HG03066 (cell line): Measurements from ENCODE around the gene CRACR2B.
A peak's percentile ranks its signal among the peaks of the same experiment; 100 is the strongest.

Experiments used
- ATAC-seq: cut with Tn5 transposase; IDR thresholded peaks from one replicate; pipeline ENCODE4 v1.9.1; 2021; ENCODE audit warnings: low read depth; ENCODE audit not compliant: unreplicated experiment

Gene CRACR2B

DNA sequence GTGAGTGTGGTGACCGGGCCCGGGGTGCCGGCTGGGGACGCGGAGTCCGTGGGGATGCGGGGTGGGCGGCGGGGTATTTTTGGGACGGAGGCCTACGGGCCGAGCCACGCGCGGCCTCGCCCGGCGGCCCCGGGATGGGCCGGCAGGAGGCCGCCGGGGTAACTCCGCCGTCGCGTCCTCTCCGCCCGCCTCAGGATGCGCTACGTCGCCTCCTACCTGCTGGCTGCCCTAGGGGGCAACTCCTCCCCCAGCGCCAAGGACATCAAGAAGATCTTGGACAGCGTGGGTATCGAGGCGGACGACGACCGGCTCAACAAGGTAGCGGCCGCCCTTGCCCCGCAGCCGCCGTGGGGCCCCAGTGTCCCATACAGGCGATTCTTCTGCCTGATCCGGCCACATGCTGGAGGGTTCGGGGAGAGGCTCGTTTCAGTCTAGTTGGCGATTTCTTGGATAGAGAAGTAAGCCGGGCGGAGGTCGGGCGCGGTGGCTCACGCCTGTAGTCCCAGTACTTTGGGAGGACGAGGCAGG lies 17.6 kb upstream of the CRACR2B start:
- no peak for ATAC-seq

DNA sequence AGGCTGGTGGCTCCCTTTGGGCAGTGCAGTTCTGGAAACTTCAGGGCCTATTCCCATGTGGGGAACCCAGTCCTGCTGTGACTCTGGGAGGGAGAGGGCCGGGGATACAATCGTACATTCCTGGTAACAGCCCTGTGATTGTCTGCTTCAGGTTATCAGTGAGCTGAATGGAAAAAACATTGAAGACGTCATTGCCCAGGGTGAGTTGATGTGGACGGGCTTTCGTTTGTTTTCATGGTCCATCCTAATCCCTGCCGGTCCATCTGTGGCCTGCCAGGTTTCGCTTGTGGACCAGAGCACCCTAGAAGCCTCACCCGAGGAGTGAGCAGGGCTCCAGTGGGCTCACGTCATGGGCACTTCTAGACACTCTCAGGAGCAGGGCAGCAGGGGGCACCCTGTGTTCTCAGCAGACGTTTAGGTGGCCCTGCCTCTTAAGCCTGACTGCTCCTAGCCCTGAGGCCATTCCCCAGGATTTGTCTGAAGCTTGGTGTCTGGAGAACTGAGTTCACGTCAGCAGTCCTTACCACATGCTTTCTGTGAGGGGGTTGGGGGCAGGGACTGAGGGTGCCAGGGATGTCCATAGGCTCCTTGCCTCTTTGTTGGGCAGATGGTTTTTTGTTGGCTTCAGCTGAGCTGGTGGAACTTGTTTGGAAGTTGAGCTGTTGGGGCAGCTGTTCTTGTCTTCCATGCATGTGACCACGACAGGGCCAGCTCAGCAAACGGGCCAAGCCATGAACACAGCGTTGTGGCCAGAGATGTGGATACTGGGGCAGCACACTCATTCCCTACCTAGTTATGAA lies 16.1 kb upstream of the CRACR2B start:
- no peak for ATAC-seq

DNA sequence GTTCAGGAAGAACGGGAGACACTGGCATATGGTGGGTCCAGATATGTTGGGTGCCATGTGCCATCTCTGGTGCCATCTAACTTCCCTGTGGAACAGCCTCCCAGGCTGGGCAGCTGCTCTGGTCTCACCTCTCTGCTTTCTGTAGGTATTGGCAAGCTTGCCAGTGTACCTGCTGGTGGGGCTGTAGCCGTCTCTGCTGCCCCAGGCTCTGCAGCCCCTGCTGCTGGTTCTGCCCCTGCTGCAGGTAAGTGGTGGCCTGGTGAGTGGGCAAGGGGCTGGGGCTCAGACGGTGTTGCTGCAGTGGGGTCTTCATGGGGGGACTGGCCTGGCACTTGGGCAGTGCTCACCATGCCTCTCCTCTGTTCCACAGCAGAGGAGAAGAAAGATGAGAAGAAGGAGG lies 15.3 kb upstream of the CRACR2B start:
- no peak for ATAC-seq

DNA sequence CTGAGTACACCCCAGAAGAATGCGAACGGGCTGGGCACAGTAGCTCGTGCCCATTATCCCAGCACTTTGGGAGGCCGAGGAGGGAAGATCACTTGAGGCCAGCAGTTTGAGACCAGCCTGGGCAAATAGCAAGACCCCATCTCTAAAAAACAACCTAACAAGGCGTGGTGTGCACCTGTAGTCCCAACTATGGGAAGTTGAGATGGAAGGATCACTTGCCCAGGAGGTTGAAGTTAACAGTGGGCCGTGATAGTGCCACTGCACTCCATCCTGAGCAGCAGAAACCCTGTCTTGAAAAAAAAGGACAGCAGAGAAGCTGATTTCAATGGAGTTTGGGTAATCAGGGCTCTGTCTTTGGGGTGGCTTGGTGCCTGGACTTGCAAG lies 14.7 kb upstream of the CRACR2B start:
- no peak for ATAC-seq

DNA sequence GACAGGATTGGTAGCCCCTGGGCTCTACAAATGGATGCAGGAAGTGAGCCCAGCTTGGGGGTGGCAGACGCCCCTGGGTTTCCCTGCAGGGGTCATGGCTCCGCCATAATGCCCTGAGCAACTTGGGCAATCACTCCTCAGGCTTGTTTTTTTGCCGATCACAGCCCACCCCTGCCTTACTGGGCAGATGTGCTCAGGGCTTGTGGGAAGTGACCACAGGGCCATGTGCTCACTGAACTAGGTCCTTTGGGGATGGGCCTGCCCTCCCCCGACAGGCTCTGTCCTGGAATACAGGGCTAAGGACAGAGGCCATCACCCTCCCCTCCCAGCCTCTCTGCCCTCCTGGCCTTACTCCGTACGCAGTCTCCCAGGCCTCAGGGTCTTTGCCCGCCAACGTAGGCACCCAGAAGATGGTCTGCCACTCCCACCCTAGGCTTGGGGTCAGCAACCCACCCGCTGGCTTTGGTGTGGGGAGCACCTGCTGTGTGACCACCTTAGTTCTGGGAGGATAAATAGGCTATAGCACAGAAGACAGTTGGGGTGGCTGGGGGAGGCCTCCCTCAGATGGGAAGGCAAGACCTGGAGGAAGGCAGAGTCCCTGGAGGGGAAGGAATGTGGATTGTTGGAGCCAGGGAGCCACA lies 14.1 kb upstream of the CRACR2B start:
- ATAC-seq = no peak

DNA sequence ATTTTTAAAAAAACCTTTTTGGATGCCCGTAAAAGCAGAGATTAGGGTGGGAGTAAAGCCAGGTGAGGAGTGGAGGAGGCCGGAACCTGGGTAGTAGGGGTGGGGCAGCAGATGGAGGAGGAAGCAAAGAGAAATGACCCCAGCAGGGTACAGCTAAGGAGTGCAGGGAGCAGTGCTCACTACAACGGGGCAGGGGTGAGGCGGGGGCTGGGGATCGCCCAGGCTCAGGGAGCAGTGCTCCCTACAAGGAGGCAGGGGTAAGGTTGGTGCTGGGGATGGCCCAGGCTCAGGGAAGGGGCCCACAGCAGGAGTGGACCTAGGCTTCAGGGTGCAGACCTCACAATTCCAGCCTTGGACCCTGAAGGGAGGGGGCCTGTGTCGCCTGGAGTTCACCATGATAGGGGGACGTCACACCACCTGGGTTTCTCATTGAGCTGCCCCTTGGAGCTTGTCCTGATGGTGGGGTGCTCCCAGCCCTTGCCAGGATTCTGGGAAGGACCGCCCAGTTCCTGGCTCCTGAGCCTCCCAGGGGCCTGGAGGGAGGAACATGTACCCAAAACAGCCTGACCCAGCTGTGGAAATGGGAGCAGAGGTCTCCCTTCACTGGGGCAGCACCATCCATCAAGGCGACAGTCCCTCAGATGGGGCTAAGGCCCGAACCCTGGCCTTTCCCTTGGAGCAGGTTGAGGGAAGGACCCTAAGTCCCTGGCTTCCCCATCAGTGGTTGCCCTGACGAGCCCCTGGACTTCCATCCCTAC lies 11.9 kb upstream of the CRACR2B start:
- no peak for ATAC-seq

DNA sequence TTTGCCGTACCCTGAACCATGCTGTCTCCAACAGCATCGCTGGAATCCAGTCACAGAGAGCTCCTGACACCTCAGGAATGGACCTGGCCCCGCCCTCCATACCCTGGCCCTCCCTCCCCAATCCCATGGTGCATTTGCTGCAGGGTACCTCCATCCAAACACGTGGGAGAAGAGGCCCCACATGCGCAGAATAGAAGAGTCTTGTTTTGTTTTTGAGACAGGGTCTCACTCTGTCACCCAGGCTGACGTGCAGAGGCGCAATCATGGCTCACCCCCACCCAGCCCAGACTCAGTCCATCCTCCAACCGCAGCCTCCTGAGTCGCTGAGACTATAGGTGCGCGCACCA lies 11.3 kb upstream of the CRACR2B start:
- no peak for ATAC-seq

DNA sequence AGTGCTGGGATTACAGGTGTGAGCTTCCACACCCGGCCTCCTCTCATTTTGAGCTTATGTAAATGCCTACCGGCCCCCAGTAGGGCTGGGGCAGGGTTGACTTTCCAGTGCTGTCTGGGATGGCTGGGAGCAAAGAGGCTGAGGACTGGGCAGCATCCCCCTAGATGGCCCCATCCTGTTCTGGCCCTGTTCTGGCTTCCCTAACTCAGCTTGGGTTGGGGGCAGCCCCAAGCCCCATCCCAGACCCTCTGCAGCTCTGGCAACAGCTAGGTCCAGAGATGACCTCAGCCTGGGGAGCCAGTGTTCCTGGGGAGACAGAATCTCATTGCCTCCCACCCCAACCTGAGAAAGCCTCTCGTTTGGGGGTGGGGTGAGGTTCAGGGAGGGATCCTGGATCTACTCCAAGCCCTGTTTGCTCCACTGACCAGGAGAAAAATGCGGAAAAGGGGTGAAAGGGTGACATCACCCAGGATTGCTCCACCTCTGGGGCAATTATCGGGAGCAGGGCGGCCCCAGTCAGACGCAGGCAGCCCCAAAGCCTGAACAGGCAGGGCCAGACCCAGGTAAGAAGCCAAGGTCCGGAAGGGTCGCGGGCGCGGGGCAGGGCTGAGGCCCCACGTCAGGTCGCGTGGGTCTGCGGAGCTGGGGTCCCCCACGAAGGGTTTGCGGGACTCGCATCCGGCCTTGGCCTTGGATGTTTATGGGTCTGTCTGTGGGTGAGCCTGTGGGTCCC lies 9.2 kb upstream of the CRACR2B start, which contains the start of gene PNPLA2:
TSS of gene PNPLA2 (plus strand) at position 519 of the 733 bp plus-strand sequence. CDS start 805 bp downstream, outside the sequence.
- no peak for ATAC-seq

DNA sequence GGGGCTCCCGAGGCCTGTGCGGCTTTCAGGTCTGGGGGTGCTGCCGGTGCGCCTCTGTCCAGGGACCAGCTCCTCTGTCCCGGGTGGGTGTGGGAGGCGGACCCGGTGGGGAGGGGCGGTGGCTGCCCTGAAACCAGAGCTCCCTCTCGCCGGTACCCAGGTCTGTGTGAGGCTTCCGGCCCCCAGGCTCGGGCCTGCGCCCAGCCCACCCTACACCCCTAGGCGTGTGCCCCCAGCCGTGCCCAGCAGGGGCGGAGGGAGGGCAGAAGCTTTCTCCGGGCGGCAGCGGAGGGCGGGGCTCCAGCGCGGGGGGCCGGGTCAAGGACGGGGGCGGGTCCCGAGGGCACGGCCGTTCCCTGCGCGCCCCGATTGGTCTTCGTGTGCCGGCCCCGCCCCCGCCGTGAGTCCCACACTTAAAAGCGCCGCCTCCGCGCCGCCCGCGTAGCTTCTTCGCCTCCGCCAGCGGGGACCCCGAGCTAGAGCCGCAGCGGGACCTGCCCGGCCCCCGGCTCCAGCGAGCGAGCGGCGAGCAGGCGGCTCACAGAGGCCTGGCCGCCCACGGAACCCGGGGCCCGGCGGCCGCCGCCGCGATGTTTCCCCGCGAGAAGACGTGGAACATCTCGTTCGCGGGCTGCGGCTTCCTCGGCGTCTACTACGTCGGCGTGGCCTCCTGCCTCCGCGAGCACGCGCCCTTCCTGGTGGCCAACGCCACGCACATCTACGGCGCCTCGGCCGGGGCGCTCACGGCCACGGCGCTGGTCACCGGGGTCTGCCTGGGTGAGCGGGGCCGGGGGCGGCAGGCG lies 8.4 kb upstream of the CRACR2B start:
- ATAC-seq = peak; percentile 72

DNA sequence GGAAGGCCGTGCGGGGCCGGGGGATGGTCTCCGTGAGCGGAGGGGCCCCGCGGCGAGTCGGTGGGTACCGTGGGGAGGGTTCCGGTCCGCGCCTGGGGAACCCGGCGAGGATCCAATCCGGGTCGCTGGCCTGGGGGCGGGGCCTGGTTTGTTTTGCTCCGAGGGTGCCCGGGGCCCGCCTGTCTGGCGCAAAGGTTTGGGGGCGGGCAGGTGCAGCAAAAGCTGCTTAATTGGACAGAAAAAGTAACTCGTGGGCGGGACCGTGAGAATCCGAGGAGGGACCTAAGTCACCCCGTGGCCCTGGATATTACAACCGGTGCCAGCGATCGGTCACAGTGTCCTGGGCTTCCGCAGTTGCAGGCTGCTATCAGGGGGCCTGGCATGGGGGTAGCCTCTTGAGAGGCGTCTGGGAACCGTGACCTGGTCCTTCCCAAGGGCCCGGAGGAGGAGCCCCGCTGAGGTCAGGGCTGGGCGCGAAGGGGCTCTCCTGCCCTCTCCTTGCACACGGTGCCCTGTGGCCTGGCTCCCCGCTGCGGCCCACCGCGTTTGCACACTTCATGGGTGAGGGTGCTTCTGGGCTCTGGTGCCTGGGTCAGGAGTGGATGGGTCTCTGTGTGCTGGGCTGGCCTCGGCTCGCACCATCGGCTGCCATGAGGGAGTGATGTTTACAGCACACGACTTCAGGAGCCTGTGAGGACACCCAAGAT lies 7.6 kb upstream of the CRACR2B start:
- ATAC-seq = peak; percentile 69

DNA sequence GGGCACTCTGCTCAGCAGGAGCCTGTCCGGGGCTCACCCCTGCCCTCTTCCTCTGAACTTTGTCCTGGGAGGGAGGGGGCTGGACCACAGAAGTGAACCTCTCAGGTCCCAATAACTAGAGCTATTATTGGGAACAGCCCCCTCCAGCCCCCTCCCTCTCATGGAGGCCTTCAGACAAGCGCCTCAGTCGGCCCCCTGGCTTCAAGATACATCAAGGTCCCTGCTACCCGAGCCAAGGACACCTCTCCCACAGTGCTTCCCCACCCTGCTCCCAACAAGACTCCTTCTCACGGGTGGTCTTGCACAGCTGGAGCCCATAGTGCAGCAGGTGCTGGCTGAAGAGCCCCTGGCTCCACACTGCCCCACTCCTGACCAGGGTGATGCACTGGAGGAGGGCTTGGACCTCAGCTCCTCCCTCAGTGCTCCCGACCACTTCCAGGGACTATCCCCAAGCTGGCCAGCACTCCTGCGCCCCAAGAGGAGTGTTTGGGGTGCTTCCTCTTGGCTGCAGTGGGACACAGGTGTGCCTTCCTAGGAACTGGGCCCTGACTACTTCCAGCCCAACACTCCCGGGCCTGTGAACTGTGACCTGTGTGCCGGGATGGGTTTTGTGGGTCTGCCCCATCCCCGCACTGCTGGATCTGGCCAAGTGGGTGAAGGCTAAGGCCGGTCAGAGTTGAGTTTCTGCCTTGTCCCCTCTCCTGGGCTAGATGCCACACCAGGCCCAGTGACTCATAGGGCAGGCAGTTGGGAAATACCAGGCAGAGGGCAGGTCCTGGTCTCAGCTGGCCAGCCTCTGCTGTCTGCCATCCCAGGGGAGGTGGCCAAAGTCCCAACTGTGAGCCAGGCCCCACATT lies 6.8 kb upstream of the CRACR2B start:
- no peak for ATAC-seq

DNA sequence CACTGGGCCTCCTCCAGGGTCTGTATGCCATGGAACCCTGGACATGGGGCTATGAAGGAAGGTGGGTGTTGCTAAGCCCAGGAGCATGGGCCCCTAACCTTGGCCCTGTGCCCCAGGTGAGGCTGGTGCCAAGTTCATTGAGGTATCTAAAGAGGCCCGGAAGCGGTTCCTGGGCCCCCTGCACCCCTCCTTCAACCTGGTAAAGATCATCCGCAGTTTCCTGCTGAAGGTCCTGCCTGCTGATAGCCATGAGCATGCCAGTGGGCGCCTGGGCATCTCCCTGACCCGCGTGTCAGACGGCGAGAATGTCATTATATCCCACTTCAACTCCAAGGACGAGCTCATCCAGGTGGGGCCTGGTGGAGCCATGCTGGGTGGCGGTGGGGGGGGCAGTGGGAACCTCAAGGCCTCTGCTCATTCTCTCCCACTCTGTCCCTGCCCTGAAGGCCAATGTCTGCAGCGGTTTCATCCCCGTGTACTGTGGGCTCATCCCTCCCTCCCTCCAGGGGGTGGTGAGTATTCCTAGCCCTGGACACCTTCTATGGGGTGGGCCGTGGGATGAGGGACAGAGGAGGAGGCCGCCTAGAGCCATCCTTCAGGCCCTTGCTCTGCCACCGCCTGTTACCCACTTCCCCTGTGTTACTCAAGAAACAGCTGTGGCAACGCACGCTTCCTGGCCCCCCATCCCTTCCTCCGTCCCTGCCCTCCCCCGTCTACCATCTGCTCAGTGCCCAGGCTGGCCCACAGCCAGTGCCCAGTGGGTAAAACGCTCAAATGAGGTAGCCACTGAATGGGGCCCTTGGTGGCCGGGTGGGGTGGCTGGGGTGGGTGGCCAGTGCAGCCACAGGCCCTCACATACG lies 6.0 kb upstream of the CRACR2B start:
- no peak for ATAC-seq

DNA sequence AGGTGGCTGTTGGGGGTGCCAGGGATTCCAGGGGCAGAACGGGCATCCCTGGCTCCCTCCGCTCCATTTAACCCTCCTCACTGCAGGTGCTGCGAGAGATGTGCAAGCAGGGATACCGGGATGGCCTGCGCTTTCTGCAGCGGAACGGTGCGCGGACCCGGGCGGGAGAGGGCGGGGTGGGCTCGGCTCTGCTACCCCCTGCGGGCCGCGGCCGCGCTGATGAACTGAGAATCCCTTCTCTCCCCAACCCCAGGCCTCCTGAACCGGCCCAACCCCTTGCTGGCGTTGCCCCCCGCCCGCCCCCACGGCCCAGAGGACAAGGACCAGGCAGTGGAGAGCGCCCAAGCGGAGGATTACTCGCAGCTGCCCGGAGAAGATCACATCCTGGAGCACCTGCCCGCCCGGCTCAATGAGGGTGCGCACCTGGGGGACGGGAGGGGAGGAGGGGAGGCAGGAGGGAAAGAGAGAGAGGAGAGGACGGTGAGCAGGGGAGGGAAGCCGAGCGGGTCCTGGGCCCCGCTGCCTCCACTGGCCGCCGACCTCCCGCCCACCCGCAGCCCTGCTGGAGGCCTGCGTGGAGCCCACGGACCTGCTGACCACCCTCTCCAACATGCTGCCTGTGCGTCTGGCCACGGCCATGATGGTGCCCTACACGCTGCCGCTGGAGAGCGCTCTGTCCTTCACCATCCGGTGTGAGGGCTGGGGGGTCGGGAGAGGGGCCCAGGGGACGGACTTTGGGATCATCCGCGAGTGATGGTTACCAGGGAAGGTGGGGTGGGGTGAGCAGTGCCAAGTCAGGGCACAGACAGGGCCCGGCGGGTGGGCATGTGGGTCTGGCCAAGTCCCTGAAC lies 4.1 kb upstream of the CRACR2B start:
- no peak for ATAC-seq

DNA sequence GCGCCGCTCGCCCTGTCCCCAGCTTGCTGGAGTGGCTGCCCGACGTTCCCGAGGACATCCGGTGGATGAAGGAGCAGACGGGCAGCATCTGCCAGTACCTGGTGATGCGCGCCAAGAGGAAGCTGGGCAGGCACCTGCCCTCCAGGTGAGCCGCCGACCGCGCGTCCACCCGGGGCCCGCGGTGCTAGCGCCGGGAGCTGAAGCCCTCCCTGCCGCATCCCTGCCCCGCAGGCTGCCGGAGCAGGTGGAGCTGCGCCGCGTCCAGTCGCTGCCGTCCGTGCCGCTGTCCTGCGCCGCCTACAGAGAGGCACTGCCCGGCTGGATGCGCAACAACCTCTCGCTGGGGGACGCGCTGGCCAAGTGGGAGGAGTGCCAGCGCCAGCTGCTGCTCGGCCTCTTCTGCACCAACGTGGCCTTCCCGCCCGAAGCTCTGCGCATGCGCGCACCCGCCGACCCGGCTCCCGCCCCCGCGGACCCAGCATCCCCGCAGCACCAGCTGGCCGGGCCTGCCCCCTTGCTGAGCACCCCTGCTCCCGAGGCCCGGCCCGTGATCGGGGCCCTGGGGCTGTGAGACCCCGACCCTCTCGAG lies 3.3 kb upstream of the CRACR2B start:
- ATAC-seq = no peak

DNA sequence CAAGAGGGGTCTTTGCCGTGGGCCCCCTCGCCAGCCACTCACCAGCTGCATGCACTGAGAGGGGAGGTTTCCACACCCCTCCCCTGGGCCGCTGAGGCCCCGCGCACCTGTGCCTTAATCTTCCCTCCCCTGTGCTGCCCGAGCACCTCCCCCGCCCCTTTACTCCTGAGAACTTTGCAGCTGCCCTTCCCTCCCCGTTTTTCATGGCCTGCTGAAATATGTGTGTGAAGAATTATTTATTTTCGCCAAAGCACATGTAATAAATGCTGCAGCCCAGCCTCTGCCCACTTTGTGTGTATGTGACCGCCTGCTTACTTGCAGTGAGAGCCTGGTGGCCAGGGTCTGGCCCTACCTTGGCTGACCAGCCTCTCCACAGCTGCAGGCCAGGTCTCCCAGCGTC lies 2.8 kb upstream of the CRACR2B start:
- no peak for ATAC-seq
